HG03097 (cell line): ENCODE data around the gene ZNF205.

Experiments
- ATAC-seq: cut with Tn5 transposase; IDR thresholded peaks from one replicate; pipeline ENCODE4 v1.9.1; 2021; ENCODE audit not compliant: unreplicated experiment, low FRiP score

The ZNF205 gene

DNA sequence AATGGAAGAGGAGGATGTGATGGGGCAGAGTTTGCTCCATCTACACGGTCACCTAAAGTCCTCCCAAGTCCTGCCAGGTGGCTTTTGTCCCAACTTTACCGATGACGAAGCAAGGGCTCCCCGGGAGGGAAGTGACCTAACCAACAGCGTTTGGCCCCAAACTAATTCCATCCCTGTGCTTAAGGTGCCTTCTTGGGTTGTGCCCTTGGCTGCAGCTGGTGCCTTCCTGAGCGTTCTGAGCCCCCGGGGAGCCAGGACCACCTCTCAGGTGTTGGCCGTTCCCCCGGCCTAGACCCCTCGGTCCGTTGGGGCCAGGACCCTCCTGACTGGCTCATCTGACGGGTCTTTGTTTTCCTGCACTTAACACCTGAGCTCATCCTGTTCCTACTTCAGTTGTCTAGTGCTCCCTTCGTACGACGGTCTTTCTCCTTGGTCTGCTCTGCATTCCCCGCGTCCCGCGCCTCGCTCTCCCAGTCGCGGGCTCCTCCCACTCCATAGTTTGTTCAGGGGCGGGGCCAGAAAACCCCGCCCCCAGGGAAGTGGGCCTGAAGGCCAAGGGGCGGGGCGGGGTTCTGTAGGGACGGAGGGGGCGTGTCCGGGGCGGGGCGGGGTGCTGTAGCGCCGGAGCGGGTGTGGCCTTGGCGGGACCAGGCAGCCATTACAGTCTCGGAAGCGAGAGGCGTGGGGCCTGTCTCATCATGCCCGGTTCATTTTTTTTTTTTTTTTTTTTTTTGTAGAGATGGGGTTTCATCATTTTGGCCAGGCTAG lies 12.5 kb upstream of the ZNF205 start:
- no peak for ATAC-seq

DNA sequence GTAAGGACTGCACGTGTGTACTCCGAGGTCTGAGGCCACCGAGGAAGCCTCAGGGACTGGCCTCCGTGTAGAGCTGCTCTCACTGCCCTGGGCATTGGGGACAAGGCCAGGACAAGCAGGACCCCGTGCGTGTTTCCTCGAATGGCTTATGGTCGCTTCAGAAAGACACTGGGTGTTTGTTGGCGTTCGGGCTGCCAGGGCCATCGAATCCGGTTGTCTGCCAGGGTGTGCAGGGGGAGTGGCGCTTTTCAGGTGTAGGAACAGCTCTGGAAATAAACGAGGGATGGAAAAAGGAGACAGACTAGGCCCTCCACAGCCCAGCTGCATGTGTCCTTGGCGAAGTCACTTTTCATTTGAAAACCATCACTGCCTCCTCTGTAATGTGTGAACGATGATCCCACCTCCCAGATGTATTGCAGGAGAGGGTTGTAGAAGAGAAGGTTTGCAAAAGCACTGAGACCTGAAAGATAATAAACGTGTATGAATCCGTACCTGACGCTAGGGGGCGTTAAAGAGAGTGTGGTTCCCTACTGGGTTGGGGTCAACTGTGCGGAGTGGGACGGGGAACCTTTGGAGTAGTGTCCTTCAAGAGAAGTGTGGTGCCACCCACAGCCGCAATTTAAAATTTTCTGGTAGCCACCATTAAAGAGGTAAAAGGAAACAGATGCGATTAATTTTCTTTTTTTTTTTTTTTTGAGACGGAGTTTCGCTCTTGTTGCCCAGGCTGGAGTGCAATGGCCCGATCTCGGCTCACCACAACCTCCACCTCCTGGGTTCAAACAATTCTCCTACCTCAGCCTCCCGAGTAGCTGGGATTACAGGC lies 11.2 kb upstream of the ZNF205 start:
- ATAC-seq: no peak

DNA sequence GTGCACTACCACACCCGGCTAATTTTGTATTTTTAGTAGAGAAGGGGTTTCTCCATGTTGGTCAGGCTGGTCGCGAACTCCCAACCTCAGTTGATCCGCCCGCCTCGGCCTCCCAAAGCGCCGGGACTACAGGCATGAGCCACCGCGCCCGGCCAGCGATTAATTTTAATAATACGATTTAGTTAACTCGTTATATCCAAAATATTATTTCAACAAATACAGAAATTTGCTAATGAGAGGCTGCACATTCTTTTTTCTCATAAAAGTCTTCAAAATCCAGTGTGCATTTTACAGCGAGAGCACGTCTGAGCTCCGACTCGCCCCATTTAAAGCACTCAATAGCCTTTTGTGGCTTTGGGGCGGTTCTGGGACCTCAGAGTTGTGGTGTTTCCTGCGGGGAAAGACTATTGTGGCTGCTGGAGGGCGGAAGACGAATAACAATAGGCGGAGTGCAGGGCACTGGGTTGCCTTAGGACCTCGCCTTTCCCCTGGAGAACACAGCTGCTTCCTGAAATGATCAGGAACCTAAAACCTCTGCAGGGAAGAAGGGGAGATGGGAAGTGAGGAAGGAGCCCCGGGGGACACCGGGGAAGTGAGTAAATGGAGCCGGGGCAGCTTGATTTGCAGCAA lies 10.4 kb upstream of the ZNF205 start:
- ATAC-seq: no peak

DNA sequence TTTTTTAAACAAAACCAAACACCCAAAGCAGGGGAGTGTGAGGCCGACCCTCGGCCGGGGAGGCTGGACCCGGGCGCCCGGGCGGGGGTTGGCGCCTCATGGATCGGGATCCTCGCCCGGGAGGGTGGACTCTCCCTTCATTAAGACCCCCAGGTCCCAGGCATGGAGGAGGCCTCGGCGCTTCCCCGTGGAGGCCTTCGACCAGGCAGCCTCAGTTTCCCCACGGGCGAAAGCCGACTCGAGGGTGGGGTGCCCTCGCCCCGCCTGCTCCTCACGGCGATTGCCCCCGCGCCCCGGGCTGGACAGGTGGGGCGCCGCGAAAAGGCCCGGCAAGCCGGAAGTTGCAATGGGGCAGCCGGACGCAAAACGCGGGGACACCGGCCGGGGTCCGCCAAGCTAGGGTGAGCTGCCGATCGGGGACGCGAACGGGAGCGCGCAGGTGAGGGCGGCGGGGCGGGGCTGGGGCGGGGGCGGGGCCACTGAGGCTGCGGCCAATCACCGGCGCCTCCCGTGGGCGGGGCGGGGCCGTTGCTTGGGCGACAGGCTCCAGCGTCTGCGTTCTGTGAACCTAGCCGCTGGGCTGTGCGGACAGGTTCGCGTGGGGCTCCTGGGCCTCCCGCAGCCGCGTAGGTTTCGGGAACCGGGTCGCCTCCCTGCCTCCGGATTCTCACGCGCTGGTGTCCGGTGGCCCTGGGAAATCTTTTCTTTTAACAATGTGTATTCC lies 6.0 kb upstream of the ZNF205 start:
- peak; percentile 72 for ATAC-seq

DNA sequence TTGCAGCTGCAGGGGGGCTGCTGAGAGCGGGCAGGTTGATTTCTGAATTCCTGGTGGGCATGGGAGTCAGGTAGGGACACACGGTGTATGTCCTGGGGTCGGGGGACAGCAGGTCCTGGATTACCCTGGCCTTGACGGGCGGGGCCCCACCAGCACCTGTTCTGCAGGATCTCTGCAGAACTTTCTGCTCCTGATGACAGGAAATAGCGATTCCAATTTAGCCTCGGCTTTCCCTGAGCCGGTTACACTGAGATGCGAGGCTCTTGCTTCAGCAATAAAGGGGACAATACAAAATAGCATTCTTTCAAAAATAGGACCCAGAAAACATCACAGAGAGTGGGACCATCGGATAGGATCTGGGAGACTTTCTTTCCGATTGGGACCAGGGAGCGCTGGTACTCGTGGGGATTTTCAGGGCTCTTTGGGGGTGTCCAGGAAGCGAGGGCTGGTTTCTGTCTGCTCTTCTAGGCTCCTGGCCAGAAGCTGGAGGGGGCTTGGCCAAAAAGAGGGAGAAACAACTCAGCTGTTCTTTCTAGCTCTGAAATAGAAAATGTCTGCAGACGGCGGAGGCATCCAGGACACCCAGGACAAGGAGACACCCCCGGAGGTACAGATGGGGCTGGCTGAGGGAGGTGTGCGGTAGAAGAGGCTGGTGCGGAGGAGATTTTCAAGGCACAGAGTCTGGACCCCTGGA lies 642 bp downstream of the ZNF205 start:
- ATAC-seq: no peak

DNA sequence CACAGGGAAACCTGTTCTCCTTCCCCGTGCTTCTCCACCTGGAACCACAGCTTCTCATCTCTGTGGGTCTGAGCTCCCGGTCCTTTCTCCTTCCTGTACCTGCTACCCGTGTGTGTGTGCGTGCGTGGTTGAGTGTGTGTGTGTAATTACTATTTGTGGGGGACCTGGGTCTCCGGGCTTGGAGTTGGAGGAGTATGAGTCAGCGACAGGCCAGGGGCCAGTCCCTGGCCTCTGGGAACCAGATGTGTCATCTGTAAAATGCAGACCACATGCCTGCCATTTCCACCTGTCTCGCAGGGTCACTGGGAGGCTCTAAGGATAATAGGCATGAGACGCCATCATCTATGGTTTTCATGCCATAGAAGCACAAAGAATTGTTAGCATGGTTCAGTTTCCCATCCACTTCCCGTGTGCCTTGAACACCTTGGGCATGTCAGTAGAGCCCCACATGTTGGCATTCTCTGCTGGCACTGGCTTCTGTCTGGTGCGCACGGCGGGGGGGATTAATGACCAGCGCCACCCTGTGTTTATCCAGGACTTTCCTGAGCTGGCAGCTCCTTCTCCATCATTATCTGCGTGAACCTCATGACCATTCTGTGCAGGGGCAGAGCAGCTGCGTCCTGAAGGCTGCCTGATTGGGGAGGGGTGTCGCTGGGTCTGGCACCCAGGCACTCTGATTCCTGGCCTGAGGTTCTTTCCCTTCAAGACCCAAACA lies 1.5 kb downstream of the ZNF205 start:
- ATAC-seq: no peak

DNA sequence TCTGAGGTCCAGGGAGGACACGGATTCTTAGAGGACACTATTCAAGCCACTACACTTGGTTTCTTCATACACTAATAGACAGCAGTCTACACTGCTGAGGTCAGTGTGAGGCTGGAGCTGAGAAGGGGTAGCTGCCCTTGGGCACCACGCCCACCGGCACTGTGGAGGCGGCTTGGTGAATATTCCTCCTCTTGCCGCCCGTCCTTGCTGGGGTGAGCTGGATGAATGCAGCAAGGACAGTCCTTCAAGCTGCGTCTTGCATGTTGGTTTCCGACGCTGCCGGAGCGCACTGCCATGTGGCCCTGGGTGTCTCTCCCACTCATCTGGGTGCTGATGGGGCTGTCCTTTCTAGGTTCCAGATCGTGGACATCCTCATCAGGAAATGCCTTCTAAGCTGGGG lies 2.6 kb downstream of the ZNF205 start:
- ATAC-seq: no peak

DNA sequence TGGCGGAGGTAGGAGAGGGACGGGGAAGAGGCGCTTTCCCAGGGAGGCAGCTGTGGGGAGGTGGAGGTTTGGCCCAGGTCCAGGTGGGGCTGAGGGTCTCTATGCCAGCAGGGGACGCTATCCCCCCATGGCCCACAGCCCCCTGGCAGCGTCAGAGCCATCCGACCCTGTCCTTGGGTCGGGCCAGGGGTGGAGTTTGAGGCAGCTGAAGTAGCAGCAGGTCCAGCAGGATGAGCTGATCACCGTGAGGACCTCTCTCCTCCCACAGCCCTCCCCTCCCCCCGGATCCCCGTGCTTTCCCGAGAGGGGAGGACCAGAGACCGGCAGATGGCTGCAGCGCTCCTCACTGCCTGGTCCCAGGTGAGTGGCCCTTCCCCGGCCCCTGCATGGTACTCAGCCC lies 3.2 kb downstream of the ZNF205 start:
- ATAC-seq: no peak

DNA sequence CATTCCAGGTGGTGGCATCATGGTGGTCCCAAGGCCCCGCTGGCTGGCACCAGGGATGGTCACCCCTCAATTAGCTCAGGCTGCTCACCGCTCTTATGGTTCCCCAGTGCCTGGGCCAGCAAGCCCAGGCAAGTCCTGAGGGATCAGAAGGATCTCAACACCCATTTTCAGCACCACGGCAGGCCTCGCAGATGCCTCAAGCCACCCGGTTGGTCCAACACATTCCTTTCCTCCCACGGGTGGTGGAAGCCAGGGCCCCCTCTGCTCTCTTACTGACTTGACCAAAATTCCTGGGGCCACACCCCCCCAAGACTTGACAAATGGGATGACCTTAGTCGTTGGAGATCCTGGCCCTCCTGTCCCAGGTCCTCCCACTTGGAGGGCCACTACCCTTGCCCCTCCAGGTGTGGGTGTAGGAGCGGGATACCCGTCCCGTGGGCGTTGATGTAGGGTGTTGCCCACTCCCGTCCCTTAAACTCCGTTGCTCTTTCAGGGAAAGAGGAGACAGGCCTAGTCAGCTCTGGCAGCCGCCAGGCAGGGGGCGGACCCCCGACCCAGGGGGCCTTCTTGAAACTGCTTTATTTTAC lies 5.9 kb downstream of the ZNF205 start:
- no peak for ATAC-seq

DNA sequence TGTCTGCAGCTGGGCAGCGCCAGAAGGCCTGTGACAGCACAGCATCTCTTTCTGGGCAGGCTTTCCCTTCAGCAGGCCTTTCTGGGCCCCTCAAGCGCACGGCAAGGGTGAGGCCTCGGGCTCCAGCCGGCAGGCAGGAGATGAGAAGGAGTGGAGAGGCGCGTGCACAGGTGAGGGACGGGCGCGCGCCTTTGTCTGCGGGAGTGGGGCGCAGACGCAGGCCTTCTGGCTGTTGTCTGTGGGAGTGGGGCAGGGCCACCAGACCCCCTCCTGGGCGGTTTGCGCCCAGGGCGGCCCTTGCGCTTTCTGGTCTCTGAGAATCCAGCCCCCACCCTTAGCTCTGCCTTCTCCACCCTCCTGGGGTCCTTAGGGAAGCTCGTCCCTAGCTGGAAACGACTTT lies 6.5 kb downstream of the ZNF205 start:
- ATAC-seq: no peak

DNA sequence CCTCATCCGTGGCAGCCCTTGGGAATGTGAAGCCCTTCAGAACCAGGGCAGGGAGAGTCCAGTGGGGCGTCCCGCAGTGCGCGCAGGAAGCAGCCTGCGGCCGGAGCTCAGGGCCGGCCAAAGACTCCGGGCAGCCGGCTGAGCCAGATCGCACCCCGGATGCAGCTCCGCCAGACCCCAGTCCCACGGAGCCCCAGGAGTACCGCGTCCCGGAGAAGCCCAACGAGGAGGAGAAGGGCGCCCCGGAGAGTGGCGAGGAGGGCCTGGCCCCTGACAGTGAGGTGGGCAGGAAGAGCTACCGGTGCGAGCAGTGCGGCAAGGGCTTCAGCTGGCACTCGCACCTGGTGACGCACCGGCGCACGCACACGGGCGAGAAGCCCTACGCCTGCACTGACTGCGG lies 6.9 kb downstream of the ZNF205 start:
- no peak for ATAC-seq

DNA sequence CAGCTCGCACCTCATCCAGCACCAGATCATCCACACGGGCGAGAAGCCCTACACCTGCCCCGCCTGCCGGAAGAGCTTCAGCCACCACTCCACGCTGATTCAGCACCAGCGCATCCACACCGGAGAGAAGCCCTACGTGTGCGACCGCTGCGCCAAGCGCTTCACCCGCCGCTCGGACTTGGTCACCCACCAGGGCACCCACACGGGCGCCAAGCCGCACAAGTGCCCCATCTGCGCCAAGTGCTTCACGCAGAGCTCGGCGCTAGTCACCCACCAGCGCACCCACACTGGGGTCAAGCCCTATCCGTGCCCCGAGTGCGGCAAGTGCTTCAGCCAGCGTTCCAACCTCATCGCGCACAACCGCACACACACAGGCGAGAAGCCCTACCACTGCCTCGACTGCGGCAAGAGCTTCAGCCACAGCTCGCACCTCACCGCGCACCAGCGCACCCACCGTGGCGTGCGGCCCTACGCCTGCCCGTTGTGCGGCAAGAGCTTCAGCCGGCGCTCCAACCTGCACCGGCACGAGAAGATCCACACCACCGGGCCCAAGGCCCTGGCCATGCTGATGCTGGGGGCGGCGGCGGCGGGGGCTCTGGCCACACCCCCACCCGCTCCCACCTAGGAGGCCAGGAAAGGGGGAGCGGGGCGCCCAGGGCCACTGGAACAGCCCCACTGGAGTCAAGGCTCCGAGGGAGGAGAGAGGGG lies 7.5 kb downstream of the ZNF205 start:
- no peak for ATAC-seq

DNA sequence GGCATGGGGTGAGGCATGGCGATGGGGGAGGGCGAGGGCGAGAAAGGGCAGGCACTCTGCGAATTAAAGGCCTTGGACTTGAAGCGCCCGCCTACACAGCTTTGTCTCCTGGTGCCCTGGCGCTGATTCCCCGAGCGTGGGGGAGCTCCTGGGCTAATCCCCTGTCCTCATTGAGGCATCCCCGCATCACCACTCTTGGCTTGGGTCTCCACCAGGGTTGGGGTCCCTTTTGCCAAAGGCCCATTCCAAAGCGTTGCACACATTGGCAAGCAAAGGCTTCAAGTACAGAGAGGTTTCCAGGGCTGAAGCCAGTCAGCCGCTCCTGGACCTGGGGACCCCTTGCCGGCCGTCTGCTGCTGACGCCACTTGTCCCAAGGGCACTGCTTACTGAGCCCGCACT lies 8.0 kb downstream of the ZNF205 start:
- ATAC-seq: no peak

DNA sequence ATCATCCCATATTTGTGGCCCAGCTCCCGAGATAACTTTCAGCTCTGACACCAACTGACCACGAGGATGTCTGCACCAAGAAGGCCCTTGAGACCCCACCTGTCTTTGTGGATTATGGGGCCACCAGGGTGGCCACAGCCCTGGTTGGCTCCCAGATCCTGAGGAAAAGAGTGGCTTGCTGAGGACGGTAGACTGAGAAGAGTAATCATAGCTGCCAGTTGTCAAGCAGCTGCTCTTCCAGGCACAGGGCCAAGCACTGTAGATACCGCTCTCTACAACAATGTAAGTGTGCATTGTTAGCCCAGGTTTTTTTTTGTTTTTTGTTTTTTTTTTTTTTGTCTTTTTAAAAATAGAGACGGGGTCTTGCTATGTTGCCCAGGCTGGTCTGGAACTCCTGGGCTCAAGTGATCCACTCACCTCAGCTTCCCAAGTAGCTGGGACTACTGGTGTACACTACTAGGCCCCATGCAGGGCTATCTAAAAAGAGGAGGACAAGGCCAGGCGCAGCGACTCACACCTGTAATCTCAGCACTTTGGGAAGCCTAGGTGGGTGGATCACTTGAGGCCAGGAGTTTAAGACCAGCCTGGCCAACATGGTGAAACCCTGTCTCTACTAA lies 9.6 kb downstream of the ZNF205 start:
- no peak for ATAC-seq

DNA sequence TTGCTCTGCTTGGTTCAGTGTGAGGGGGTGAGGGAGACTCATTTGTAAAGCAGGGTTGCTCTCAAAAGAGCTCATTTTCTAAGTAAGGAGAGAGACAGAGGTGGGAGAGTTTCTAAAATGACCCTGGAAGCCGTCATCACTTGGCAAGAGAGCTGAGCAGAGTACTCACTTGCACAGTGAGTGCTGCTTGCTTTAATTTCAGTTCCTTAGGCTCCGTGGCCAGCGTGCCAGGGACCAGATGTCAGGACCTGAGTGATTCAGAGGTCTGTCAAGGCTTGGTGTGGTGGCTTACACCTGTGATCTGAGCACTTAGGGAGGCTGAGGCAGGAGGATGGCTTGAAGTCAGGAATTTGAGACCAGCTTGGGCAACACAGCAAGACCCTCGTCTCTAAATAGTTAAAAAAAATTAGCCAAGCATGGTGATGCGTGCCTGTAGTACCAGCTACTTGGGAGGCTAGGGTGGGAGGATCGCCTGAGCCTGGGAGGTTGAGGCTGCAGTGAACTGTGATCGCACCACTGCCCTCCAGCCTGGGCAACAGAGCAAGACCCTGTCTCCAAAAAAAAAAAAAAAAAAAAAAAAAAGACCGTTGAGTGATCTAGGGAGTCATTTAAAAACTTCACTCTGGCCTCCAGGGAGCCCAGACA lies 10.7 kb downstream of the ZNF205 start:
- no peak for ATAC-seq

DNA sequence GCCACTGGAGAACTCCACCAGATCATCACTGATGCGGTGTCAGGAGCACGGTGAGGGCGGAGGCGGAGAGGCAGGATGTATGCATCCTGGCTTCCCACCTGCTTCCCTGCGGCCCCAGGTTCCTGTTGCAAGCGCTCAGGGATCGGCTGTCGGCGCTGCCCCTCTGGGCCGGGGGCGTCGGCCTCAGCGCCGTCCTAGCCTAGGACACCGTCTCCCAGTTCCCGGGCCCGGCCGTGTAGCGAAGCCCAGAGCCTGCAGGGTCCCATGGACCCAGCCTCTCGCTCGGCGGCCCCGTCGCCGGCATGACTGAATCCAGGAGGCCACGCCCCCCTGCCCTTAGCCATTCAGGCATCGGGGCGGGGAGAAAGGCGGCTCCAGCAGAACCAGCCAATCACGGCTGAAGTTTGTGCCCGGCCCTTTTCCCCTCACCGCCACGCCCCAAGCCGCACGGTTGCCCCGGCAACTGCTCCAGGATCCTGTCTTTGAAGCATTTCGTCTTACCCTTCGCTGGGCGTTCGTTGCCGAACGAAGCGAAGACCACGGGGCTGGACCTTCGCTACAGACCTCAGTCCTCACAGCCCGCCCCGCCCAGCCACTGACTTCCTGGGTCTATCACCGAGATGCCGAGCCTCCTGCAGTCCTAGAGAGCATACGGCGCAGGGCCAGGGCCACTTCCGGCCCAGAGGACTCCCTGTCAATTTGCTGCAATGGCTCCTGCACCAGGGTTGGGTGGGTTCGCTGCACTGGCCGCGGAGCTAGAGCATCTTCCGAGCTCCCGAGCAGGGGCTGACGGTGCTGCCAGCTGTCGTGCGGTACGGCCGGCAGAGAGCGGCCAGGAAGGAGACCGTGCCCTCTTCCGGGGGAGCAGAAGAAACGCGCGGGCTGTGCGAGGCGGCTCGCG lies 11.8 kb downstream of the ZNF205 start:
- peak; percentile 76 for ATAC-seq

DNA sequence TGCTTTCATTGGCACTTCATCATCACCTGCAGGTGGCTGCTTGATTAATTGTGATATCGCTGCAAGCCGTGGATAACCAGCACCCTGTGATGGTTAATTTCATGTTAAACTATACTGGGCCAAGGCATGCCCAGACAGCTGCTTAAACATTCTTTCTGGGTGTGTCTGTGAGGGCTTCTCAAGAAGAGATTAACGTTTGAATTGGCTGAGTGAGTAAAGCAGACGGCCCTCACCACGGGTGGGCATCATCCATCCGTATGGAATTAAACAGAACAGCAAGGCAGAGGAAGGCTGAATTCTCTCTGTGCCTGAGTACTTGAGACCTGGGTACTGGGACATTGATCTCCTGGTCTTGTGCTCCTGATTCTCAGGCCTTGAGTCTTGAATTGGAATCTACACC lies 15.4 kb downstream of the ZNF205 start:
- no peak for ATAC-seq
